CD14-positive monocyte (primary cell): ENCODE results near the gene LRRFIP1. TPM values are rescaled to one million over a fixed set of nuclear protein-coding genes. Genes with fewer than 3 reads are reported as not detected.

Source experiments
- DNase-seq, 3 donors: peaks; one replicate each; pipeline ENCODE4 v3.0.0-alpha.2; 2011 to 2022
- H2AFZ ChIP-seq: 2 replicates; pipeline ENCODE4 v1.6.0; 2012; ENCODE audit warnings: mild to moderate bottlenecking, low read depth, low read length, inconsistent platforms; ENCODE audit not compliant: insufficient read depth, poor library complexity, severe bottlenecking
- H3K27ac ChIP-seq, 2 donors: 1 replicate in 1 of 2; 2 replicates in 1 of 2; pipeline ENCODE4 v1.5.1; 2012 to 2013; ENCODE audit warnings: low read length in 2 of 2, control low read depth in 1 of 2, inconsistent platforms in 1 of 2, low read depth in 1 of 2, mild to moderate bottlenecking in 1 of 2
- H3K27me3 ChIP-seq, 2 donors: one replicate each; pipeline versions ENCODE4 v1.6.0 to v1.6.1; 2011 to 2013; ENCODE audit warnings: low read length in 2 of 2; ENCODE audit not compliant: control insufficient read depth in 2 of 2, insufficient read depth in 2 of 2
- H3K36me3 ChIP-seq, 2 donors: replicated peaks in 1 of 2; 1 replicate in 1 of 2; 2 replicates in 1 of 2; pipeline versions ENCODE4 v1.5.1 to v1.6.1; 2012 to 2013; ENCODE audit warnings: low read length in 2 of 2, control low read depth in 1 of 2, inconsistent platforms in 1 of 2, mild to moderate bottlenecking in 1 of 2; ENCODE audit not compliant: insufficient read depth in 2 of 2, control insufficient read depth in 1 of 2
- H3K4me1 ChIP-seq, 2 donors: 1 replicate in 1 of 2; 2 replicates in 1 of 2; pipeline versions ENCODE4 v1.5.1 to v1.6.1; 2012 to 2013; ENCODE audit warnings: low read length in 2 of 2, control low read depth in 1 of 2, inconsistent platforms in 1 of 2, mild to moderate bottlenecking in 1 of 2, moderate library complexity in 1 of 2; ENCODE audit not compliant: insufficient read depth in 2 of 2, control insufficient read depth in 1 of 2
- H3K4me2 ChIP-seq: replicated peaks from 2 replicates; pipeline ENCODE3; 2012; ENCODE audit warnings: low read length, moderate library complexity, mild to moderate bottlenecking; ENCODE audit not compliant: poor library complexity, severe bottlenecking; ENCODE audit errors: extremely low read depth
- H3K4me3 ChIP-seq, 3 experiments: fragments of 200-600 bp in 1 of 3; sonication (generic) in 1 of 3; replicated peaks in 1 of 3; 1 replicate in 2 of 3; 2 replicates in 1 of 3; pipeline ENCODE4 v1.5.1; 2011 to 2013; ENCODE audit warnings: low read length in 3 of 3, mild to moderate bottlenecking in 3 of 3, control low read depth in 2 of 3, low read depth in 2 of 3, inconsistent platforms in 1 of 3, moderate library complexity in 1 of 3
- H3K79me2 ChIP-seq: 2 replicates; pipeline ENCODE4 v1.6.0; 2012; ENCODE audit warnings: mild to moderate bottlenecking, control low read depth, inconsistent platforms, low read length, moderate library complexity; ENCODE audit not compliant: insufficient read depth
- H3K9ac ChIP-seq: 2 replicates; pipeline ENCODE4 v1.6.0; 2017; ENCODE audit warnings: low read length, mild to moderate bottlenecking; ENCODE audit not compliant: insufficient read depth, poor library complexity, severe bottlenecking
- H3K9me3 ChIP-seq, 2 donors: replicated peaks in 1 of 2; 1 replicate in 1 of 2; 2 replicates in 1 of 2; pipeline versions ENCODE4 v1.5.1 to v1.6.1; 2012 to 2013; ENCODE audit warnings: low read length in 2 of 2, control low read depth in 1 of 2; ENCODE audit not compliant: control insufficient read depth in 1 of 2, insufficient read depth in 1 of 2
- H4K20me1 ChIP-seq: 2 replicates; pipeline ENCODE4 v1.6.0; 2012; ENCODE audit warnings: mild to moderate bottlenecking, low read length, control low read depth, moderate library complexity; ENCODE audit not compliant: insufficient read depth
- H3K27ac Mint-ChIP-seq, 7 donors: one replicate each; pipeline ENCODE4 v1.8.0; 2020; ENCODE audit warnings: mild to moderate bottlenecking in 7 of 7, mixed read lengths in 7 of 7, moderate library complexity in 6 of 7, inconsistent platforms in 2 of 7
- H3K27me3 Mint-ChIP-seq, 3 donors: one replicate each; pipeline ENCODE4 v1.8.0; 2021 to 2022; ENCODE audit warnings: low read depth in 3 of 3, mild to moderate bottlenecking in 3 of 3, mixed read lengths in 3 of 3, moderate library complexity in 3 of 3, inconsistent platforms in 1 of 3
- H3K36me3 Mint-ChIP-seq, 2 donors: one replicate each; pipeline ENCODE4 v1.8.0; 2020; ENCODE audit warnings: mixed read lengths in 2 of 2, inconsistent platforms in 1 of 2, mild to moderate bottlenecking in 1 of 2
- H3K4me1 Mint-ChIP-seq: one replicate; pipeline ENCODE4 v1.8.0; 2020; ENCODE audit warnings: mild to moderate bottlenecking, mixed read lengths
- H3K4me3 Mint-ChIP-seq, 2 donors: one replicate each; pipeline ENCODE4 v1.8.0; 2020; ENCODE audit warnings: mild to moderate bottlenecking in 2 of 2, mixed read lengths in 2 of 2, moderate library complexity in 1 of 2
- H3K9me3 Mint-ChIP-seq, 7 donors: one replicate each; pipeline ENCODE4 v1.8.0; 2020 to 2022; ENCODE audit warnings: mixed read lengths in 7 of 7, mild to moderate bottlenecking in 6 of 7, moderate library complexity in 6 of 7, inconsistent platforms in 2 of 7
- CTCF ChIP-seq: fragments of 200-600 bp; IDR thresholded peaks from one replicate; pipeline ENCODE4 v1.8.0; 2022; ENCODE audit warnings: antibody characterized with exemption, mild to moderate bottlenecking
- WGBS: methylation state at CpG from one replicate; pipeline ENCODE4 v1.1.5; 2013; ENCODE audit warnings: missing lambda C conversion rate; ENCODE audit not compliant: insufficient coverage; 5-methylcytosine and 5-hydroxymethylcytosine counted together
- intact Hi-C, 2 donors: fragments of 100-400 bp; cut with micrococcal nuclease; formaldehyde crosslinking; loops; one replicate each; pipeline versions ENCODE4 v1.15.0 to v1.15.1; 2023
- polyA plus RNA-seq, 3 donors: library from polyadenylated mRNA; depleted of rRNA in 1 of 3; unstranded in 2 of 3; stranded (reverse) in 1 of 3; fragments of 300-500 nt in 2 of 3; fragments of >200 nt in 1 of 3; fragmentation: Illumina TruSeq in 2 of 3; gene quantifications; 1 replicate in 2 of 3; 2 replicates in 1 of 3; pipeline ENCODE4 v1.2.3, GENCODE V29; 2012 to 2021

Gene LRRFIP1
- polyA plus RNA-seq, 3 donors, result 67.3 to 148 (median 98.3) TPM

GRCh38 chr2:237815637-237816036, 188.2 kb downstream of the LRRFIP1 start:
- Mint-ChIP-seq H3K27me3 (no peaks in the 10 kb centered on the region), H3K36me3 (no peaks in the 10 kb centered on the region), H3K27ac (no peak overlapping the region), H3K4me1 (peaks cover 10% of the 10 kb centered on the region), H3K9me3 (no peaks in the 10 kb centered on the region), H3K4me3 (no peak overlapping the region)
- Histone ChIP-seq H3K4me1 (peaks cover 0 to 4% of the 10 kb centered on the region in 2 donors), H4K20me1 (no peaks in the 10 kb centered on the region), H3K27me3 (no peaks in the 10 kb centered on the region), H2AFZ (no peak overlapping the region), H3K36me3 (no peaks in the 10 kb centered on the region), H3K4me2 (no peak overlapping the region), H3K9me3 (no peaks in the 10 kb centered on the region), H3K27ac (no peak overlapping the region), H3K9ac (no peak overlapping the region), H3K4me3 (no peak overlapping the region), H3K79me2 (no peaks in the 10 kb centered on the region)
- WGBS, result no CpG with 5 or more reads among the region's 1 CpG
- no peak for DNase-seq
- intact Hi-C loops, result no loop called here
- no peak for TF ChIP-seq CTCF

- DNase-seq, result no peak
- Histone ChIP-seq H3K9ac (no peak overlapping the region), H3K27ac (no peak overlapping the region), H3K4me2 (no peak overlapping the region), H3K9me3 (no peaks in the 10 kb centered on the region), H3K79me2 (no peaks in the 10 kb centered on the region), H2AFZ (no peak overlapping the region), H3K36me3 (no peaks in the 10 kb centered on the region), H3K4me1 (peaks cover 0 to 4% of the 10 kb centered on the region in 2 donors), H4K20me1 (no peaks in the 10 kb centered on the region), H3K27me3 (no peaks in the 10 kb centered on the region), H3K4me3 (no peak overlapping the region)
- Mint-ChIP-seq H3K36me3 (no peaks in the 10 kb centered on the region), H3K27ac (no peak overlapping the region), H3K4me3 (no peak overlapping the region), H3K4me1 (peaks cover 10% of the 10 kb centered on the region), H3K27me3 (no peaks in the 10 kb centered on the region), H3K9me3 (no peaks in the 10 kb centered on the region)
- WGBS, result no CpG with 5 or more reads among the region's 1 CpG
- intact Hi-C loops, result no loop called here
- TF ChIP-seq CTCF, result no peak
Observed at GRCh38 chr2:237816531-237816930, 189.1 kb downstream of the LRRFIP1 start.
